OCI-M2 (cell line): ENCODE measurements around the gene KLF1.
"Not testable (repeated sequence)": the region's sequence is repeated elsewhere in the genome, so short reads cannot be mapped to it uniquely, and the experiment has no call there.

Experiments used
- DNase-seq: peaks from one replicate; lab custom pipeline; 2025; ENCODE audit not compliant: unreplicated experiment; lab: John Stamatoyannopoulos, UW

Gene KLF1

DNA sequence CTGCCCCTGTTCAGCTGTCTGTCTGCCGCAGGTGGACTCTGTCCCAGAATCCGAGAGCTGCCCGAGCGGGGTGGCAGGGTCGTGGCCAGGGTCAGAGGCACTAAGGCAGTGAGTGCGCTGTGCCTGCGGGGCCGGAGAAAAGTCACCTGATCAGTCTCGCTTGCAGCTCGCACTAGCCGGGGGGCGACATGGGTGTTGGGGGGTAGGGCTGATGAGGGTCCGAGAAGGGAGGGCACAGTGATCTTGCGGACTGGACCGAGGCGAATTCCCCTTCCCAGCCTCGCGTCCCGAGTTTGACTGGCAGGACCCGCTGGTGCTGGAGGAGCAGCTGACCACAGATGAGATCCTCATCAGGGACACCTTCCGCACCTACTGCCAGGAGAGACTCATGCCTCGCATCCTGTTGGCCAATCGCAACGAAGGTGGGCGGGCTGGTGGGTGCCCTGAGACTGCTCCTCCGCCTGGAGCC lies 4.6 kb upstream of the KLF1 start:
- DNase-seq = no peak

- DNase-seq = peak; percentile 90
These were observed 4.0 kb upstream of the KLF1 start, which contains the start of gene GCDH for GRCh38 chr19:12890787-12891552. Gene GCDH, plus strand, starts transcription at chr19:12891160. Its CDS starts 145 bp downstream, at chr19:12891305.

- DNase-seq = not testable (repeated sequence)
These were observed 3.3 kb upstream of the KLF1 start for GRCh38 chr19:12890299-12890786.

DNA sequence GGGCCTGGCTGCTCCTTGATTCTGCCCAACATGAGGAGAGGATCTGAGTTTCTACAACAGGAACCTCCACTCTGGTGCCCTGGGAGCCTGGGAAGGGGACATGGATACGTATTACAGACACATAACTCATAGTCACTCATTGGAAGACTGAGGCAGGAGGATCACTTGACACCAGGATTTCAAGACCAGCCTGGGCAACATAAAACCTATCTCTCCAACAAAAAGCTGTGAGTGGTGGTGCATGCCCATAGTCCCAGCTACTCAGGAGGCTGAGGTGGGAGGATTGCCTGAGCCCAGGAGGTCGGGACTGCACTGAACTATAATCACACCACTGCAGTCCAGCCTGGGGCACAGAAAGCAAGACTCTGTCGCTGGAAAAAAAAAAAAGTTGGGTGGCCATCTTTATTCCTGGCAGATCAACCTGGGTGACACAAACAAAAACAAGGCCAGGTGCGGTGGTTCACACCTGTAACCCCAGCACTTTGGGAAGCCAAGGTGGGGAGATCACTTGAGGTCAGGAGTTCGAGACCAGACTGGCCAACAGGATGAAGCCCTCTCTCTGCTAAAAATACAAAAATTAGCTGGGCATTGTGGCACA lies 1.1 kb upstream of the KLF1 start:
- no peak for DNase-seq

DNA sequence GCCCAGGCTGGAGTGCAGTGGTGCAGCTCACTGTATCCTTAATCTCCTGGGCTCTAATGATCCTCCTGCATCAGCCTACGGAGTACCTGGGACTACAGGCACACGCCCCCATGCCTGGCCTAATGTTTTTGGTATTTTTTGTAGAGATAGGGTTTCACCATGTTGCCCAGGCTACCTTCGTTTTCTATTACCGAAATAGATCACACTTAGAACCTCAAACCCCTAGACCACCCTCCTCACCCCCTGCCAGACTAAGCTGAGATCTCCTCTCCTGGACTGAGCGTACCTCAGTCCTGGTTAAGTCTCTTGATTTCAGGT lies 391 bp downstream of the KLF1 start:
- no peak for DNase-seq

DNA sequence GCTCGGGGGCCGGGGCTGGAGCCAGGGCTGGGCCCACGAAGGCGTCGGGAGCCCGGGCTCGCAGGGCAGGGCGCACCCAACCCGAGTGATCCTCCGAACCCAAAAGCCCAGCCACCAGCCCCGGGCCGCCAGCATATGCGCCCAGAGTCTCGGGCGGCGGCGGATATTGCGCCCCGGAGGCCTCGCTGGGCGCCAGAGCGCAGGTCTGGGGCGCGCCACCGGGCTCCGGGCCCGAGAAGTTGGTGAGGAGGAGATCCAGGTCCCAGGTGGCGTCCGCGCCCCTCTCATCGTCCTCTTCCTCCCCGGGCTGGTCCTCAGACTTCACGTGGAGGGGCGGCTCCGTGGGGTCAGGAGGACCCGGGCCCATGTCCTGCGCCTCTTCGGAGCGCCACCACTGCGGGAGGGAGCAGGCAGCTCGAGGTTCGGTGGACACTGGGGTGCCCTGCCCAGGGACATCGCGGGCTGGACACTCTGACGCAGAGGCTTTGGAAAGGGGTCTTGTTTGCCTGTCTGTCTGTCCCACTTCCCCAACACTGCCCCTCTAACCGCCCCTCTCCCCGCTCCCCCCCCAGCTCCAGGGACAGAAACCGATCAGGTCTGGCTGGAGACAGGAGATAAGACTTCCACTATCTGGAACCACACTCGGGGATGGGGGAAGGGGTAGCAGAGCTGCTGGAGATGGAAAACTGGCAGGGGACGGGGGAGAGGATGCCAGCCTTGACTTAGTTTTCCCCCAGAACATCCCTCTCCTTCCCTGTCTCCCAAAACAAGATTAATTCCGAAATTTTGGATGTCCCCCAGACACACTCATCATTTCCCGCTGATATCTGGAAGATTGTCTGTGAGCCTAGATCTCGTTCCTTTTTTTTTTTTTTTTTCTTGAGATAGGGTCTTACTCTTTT lies 1.0 kb downstream of the KLF1 start:
- DNase-seq = peak; percentile 35

DNA sequence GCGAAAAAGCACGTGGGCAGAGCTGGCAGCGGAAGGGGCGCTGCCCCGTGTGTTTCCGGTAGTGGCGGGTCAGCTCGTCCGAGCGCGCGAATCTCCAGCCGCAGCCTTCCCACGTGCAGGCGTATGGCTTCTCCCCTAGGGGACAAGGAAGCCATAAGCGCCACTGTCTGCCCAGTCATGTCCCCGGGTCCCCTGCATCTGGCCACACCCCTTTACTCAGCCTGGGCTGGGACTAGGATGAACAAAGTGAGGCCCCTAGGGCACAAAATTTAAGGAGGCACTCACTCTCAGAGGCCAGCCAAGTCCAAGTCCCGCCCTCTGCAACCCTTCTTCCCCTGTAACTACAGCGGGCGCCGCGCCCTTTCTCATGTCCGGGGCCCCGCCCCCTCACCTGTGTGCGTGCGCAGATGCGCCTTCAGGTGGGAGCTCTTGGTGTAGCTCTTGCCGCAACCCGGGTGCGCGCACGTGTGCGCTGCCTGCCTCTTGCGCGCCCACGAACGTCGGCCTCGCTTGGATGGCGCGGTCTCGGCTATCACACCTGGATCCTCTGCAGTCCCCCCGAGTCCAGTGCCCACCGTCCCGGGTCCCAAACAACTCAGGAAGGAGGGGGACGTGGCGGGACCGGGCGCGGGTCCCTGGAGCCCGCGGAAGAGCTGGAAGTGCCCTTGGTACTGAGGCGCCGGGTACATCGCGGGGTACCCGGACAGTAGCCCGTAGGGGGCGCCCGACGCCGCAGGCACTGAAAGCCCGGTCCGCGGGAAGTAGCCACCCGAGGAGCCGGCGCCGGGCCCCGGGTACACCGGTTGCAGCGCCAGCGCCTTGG lies 1.9 kb downstream of the KLF1 start:
- no peak for DNase-seq

- DNase-seq = no peak
These were observed 2.4 kb downstream of the KLF1 start for GRCh38 chr19:12884627-12884925.

DNA sequence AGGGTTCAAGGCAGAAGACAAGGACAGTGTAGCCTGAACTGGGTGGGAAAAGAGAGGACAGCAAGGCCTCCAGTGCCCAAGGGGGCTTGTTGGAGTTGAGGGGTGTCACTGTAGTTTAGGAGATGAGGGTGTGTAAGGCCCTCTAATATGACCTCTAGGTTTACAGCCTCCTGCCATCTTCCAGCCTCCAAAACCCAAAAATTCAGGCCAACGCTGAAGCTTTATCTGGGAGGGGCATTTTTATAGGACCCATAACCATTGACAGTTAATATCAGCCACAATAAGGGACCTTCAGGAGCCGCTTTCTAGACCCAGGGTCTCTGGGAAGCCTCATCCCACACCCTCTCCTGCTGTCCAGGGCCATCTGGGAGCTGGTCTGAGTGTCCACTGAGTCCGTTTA lies 2.8 kb downstream of the KLF1 start:
- no peak for DNase-seq

DNA sequence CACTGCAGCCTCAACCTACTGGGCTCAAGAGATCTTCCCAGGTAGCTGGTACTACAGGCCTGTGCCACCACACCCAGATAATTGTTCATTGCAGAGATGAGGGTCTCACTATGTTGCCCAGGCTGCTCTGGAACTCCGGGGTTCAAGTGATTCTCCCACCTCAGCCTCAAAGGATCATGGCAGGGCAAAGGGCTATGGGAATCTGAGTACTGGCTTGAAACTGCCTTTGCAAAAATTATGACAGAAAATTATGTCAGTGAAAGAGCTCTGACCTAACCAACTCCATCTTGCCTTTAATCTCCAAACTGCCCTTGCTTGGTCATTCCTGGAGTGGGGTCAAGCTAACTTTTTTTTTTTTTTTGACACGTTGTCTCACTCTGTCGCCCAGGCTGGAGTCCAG lies 4.4 kb downstream of the KLF1 start:
- DNase-seq = no peak

DNA sequence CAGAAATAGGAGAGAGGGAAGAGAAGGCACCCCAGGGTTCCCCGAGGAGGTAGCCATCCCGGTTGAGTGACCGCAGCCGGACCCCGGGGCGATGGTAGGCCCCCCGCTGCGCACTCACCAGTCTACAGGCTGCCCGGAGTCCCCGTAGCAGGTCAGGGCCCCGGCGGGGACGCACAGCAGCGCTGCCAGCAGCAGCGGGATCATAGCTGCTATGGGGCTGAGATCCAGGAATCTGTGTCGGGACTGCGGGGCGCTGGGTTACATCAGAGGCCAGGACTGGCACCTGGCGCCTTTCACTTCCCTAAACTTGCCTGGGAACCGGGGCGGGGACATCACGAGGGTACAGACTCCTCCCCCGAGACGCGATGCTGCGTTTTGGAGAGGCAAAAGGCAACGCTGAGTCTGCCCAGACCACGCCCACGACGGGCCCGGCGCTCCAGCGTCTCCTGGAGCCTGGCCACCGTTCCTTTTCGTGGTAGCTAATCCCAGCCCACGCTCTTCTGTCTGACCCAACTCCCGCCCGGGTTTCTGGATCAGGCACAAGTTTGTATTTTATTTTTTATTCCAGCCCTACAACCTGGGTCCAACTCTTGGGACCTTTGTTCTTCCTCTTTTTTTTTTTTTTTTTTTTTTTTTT lies 5.7 kb downstream of the KLF1 start, which contains the start of gene DNASE2:
Gene DNASE2, minus strand, starts transcription at position 278 of the 637 bp plus-strand sequence. Its CDS starts 74 bp downstream, at position 204.
- no peak for DNase-seq

GRCh38 chr19:12880551-12881171 lies 6.3 kb downstream of the KLF1 start:
- DNase-seq = no peak

GRCh38 chr19:12875086-12875485 lies 11.9 kb downstream of the KLF1 start:
- DNase-seq = no peak

- DNase-seq = no peak
These were observed 12.9 kb downstream of the KLF1 start for GRCh38 chr19:12873891-12874745.

DNA sequence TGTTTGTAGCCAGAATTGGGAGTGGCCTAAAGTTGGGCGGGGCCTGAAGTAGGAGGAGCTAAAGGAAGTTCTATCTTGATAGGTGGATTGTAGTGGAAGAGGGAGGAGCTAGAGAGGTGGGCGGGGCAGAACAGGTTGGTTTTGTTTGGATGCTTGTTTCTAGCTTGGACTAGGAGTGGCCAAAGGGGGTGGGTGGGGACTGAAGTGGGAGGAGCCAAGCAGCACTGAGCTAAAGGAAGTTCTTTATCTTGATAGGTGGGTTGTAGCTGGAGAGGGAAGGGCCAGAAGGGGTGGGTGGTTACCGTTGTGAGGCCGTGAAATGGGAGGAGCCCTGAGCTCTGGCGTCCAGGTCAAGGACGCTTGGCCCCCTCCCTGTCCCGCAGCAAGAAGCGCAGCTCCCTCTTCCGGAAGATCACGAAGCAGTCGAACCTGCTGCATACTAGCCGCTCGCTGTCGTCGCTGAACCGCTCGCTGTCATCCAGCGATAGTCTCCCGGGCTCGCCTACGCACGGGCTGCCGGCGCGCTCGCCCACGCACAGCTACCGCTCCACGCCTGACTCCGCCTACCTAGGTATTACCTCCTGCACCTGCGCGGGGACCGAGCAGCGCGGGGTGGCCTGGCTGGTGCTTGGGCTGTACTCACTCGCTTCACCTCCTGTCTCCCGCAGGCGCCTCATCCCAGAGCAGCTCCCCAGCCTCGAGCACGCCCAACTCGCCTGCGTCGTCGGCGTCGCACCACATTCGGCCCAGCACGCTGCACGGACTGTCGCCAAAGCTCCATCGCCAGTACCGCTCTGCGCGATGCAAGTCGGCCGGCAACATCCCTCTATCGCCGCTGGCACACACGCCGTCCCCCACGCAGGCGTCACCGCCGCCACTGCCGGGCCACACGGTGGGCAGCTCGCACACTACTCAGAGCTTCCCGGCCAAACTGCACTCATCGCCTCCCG lies 13.8 kb downstream of the KLF1 start:
- DNase-seq = no peak

GRCh38 chr19:12872255-12872654 lies 14.7 kb downstream of the KLF1 start:
- no peak for DNase-seq

- no peak for DNase-seq
These were observed 15.3 kb downstream of the KLF1 start for GRCh38 chr19:12871681-12872080.
